ENCODE data around the gene CFLAR. TPM values are rescaled to one million over a fixed set of nuclear protein-coding genes. Genes with fewer than 3 reads are reported as not detected.

Gene CFLAR
- total and polyA plus RNA-seq, 9 of the 15 experiments (the other 6 are each of a cell fraction or from before 2014, with no cell fraction given): 27.5 to 102 (median 54.0) TPM

GRCh38 chr2:201223089-201224073, 107.4 kb downstream of the CFLAR start:
- Histone ChIP-seq H3K4me3 (no peak overlapping the region), H3K4me2 (ENCODE audit: insufficient read depth, low read length) (no peak overlapping the region), H2AFZ (ENCODE audit: low read depth, low read length) (0 out of 2 replicates have a peak overlapping the region, but pooled peaks have one; percentile 28), H3K36me3 (ENCODE audit: control insufficient read depth, insufficient read depth, low read length) (peaks cover 9% of the 10 kb centered on the region; the same call in 2 of the 3 replicates), H3K27ac (ENCODE audit: extremely low read depth, low read depth, low read length) (no peak overlapping the region; the same call in 2 of the 3 replicates), H3K9ac (ENCODE audit: insufficient read depth in 1 of 2, low read depth in 2 of 2, low read length in 2 of 2) (peak overlapping the region in 1 of 2 experiments; percentile 78; a peak in 1 of 4 replicates), H3K9me1 (ENCODE audit: control insufficient read depth, insufficient read depth, low read length) (no peaks in the 10 kb centered on the region), H3K4me1 (replicated peaks in 1 of 2; ENCODE audit: control insufficient read depth in 2 of 2, insufficient read depth in 2 of 2, low read length in 2 of 2) (peaks cover 17 to 23% of the 10 kb centered on the region in 2 experiments; a peak in 4 of 5 replicates), H3K79me2 (ENCODE audit: control insufficient read depth, insufficient read depth, low read length) (no peaks in the 10 kb centered on the region), H3K27me3 (ENCODE audit: control insufficient read depth in 2 of 2, insufficient read depth in 2 of 2, low read length in 2 of 2) (no peaks in the 10 kb centered on the region), H4K20me1 (replicated peaks; ENCODE audit: control insufficient read depth, insufficient read depth, low read length) (no peaks in the 10 kb centered on the region), H3K9me3 (replicated peaks; ENCODE audit: control insufficient read depth, insufficient read depth, low read depth, low read length) (no peaks in the 10 kb centered on the region)
- FAIRE-seq (peak; percentile 11), DNase-seq (ENCODE audit: extremely low read depth in 1 of 4, low spot score in 3 of 4) (peak in 1 of 4 experiments; percentile 22), ATAC-seq (peak; percentile 39)
- in situ Hi-C loops (cut with MboI) (loop anchor here (25.0 kb wide), 1 partner anchor 1261 kb away; the partner anchor contains the start of genes MAIP1 and TYW5), intact Hi-C loops (cut with micrococcal nuclease) (no loop called here)
- WGBS (ENCODE audit: insufficient coverage, low coverage, missing lambda C conversion rate): 10% methylated on average over 6 of the region's 8 CpGs
- ChIA-PET POLR2A (interaction anchor here (0.5 to 0.7 kb wide), 4 partner anchors 9 to 17 kb away, joined by 3 to 4 read pairs (median 4); no protein-coding TSS in a partner anchor), CTCF (ENCODE audit: low intra/inter-chr PET ratio) (no interaction called here)
- TF ChIP-seq ZBTB1 (CRISPR knock-in tag; IDR thresholded peaks at IDR 0.05; ENCODE audit: borderline replicate concordance, low read depth): no peak
- TF ChIP-seq, protein P1, sequence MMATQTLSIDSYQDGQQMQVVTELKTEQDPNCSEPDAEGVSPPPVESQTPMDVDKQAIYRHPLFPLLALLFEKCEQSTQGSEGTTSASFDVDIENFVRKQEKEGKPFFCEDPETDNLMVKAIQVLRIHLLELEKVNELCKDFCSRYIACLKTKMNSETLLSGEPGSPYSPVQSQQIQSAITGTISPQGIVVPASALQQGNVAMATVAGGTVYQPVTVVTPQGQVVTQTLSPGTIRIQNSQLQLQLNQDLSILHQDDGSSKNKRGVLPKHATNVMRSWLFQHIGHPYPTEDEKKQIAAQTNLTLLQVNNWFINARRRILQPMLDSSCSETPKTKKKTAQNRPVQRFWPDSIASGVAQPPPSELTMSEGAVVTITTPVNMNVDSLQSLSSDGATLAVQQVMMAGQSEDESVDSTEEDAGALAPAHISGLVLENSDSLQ (IDR thresholded peaks at IDR 0.05): peak; percentile 72
- BruUV-seq (replicated peaks): no TSS peak

Small RNAs within 50 kb of the gene (small RNA-seq; reads per million reads assigned to genes)
- gene AC007283.2 (not detected), gene MTND4LP13 (not detected), gene RNU6-1206P (not detected), gene RNU7-45P (not detected)

Other genes starting within 250 kb of the CFLAR start
Only the 7 nearest of the 8 such genes appear.
- gene PPIL3, start 227.1 kb upstream of the CFLAR start, total RNA-seq (2014; rRNA removed): 22.4 and 30.3 TPM in 2 replicates
- gene PPIL3, start 227.1 kb upstream of the CFLAR start, total RNA-seq (2014; rRNA removed; fragmentation: Illumina TruSeq; extraction: Trizol): 42.1 and 45.9 TPM in 2 replicates
- 38.6 and 40.5 TPM in 2 replicates for gene PPIL3, start 227.1 kb upstream of the CFLAR start, total RNA-seq (2015; rRNA removed; fragmentation: Illumina TruSeq; extraction: Trizol)
- gene PPIL3, start 227.1 kb upstream of the CFLAR start, total RNA-seq (2021): 24.3 and 26.5 TPM in 2 replicates
- 65.0 and 66.2 TPM in 2 replicates for gene PPIL3, start 227.1 kb upstream of the CFLAR start, polyA plus RNA-seq (2011; rRNA removed)
- gene PPIL3, start 227.1 kb upstream of the CFLAR start, polyA plus RNA-seq (2014; fragmentation: Illumina TruSeq; extraction: Trizol): 38.4 and 49.0 TPM in 2 replicates
- 10 to 100 TPM; 59.4 to 64.6 TPM for gene PPIL3, start 227.1 kb upstream of the CFLAR start, polyA plus RNA-seq (2014; fragmentation: Nextera tagmentation; extraction: Ambion mirVana)
- 41.9 and 51.8 TPM in 2 replicates for gene PPIL3, start 227.1 kb upstream of the CFLAR start, polyA plus RNA-seq (2014; rRNA removed)
- 26.7 and 29.4 TPM in 2 replicates for gene NIF3L1, start 226.8 kb upstream of the CFLAR start, total RNA-seq (2014; rRNA removed)
- 44.7 and 45.6 TPM in 2 replicates for gene NIF3L1, start 226.8 kb upstream of the CFLAR start, total RNA-seq (2014; rRNA removed; fragmentation: Illumina TruSeq; extraction: Trizol)
- gene NIF3L1, start 226.8 kb upstream of the CFLAR start, total RNA-seq (2015; rRNA removed; fragmentation: Illumina TruSeq; extraction: Trizol): 42.1 and 44.0 TPM in 2 replicates
- 28.1 and 33.3 TPM in 2 replicates for gene NIF3L1, start 226.8 kb upstream of the CFLAR start, total RNA-seq (2021)
- gene NIF3L1, start 226.8 kb upstream of the CFLAR start, polyA plus RNA-seq (2011; rRNA removed): 89.5 and 90.8 TPM in 2 replicates
- 51.2 and 64.4 TPM in 2 replicates for gene NIF3L1, start 226.8 kb upstream of the CFLAR start, polyA plus RNA-seq (2014; fragmentation: Illumina TruSeq; extraction: Trizol)
- 10 to 100 TPM; 79.3 to 80.0 TPM for gene NIF3L1, start 226.8 kb upstream of the CFLAR start, polyA plus RNA-seq (2014; fragmentation: Nextera tagmentation; extraction: Ambion mirVana)
- 44.5 and 50.5 TPM in 2 replicates for gene NIF3L1, start 226.8 kb upstream of the CFLAR start, polyA plus RNA-seq (2014; rRNA removed)
- gene ORC2, start 152.5 kb upstream of the CFLAR start, total RNA-seq (2014; rRNA removed): 15.4 and 16.6 TPM in 2 replicates
- gene ORC2, start 152.5 kb upstream of the CFLAR start, total RNA-seq (2014; rRNA removed; fragmentation: Illumina TruSeq; extraction: Trizol): 36.2 and 41.0 TPM in 2 replicates
- 28.1 and 30.9 TPM in 2 replicates for gene ORC2, start 152.5 kb upstream of the CFLAR start, total RNA-seq (2015; rRNA removed; fragmentation: Illumina TruSeq; extraction: Trizol)
- 41.1 and 42.3 TPM in 2 replicates for gene ORC2, start 152.5 kb upstream of the CFLAR start, total RNA-seq (2021)
- 14.9 and 19.0 TPM in 2 replicates for gene ORC2, start 152.5 kb upstream of the CFLAR start, polyA plus RNA-seq (2011; rRNA removed)
- gene ORC2, start 152.5 kb upstream of the CFLAR start, polyA plus RNA-seq (2014; fragmentation: Illumina TruSeq; extraction: Trizol): 24.2 and 25.8 TPM in 2 replicates
- 1 to 10 TPM; 5.6 to 9.7 TPM for gene ORC2, start 152.5 kb upstream of the CFLAR start, polyA plus RNA-seq (2014; fragmentation: Nextera tagmentation; extraction: Ambion mirVana)
- gene ORC2, start 152.5 kb upstream of the CFLAR start, polyA plus RNA-seq (2014; rRNA removed): 17.9 and 18.4 TPM in 2 replicates
- 5.4 TPM in 2 replicates for gene HYCC2, start 44.5 kb upstream of the CFLAR start, total RNA-seq (2014; rRNA removed)
- 15.6 and 16.9 TPM in 2 replicates for gene HYCC2, start 44.5 kb upstream of the CFLAR start, total RNA-seq (2014; rRNA removed; fragmentation: Illumina TruSeq; extraction: Trizol)
- 11.1 and 12.8 TPM in 2 replicates for gene HYCC2, start 44.5 kb upstream of the CFLAR start, total RNA-seq (2015; rRNA removed; fragmentation: Illumina TruSeq; extraction: Trizol)
- gene HYCC2, start 44.5 kb upstream of the CFLAR start, total RNA-seq (2021): 18.9 and 20.0 TPM in 2 replicates
- gene HYCC2, start 44.5 kb upstream of the CFLAR start, polyA plus RNA-seq (2011; rRNA removed): 12.2 and 14.9 TPM in 2 replicates
- gene HYCC2, start 44.5 kb upstream of the CFLAR start, polyA plus RNA-seq (2014; fragmentation: Illumina TruSeq; extraction: Trizol): 6.3 and 8.5 TPM in 2 replicates
- gene HYCC2, start 44.5 kb upstream of the CFLAR start, polyA plus RNA-seq (2014; fragmentation: Nextera tagmentation; extraction: Ambion mirVana): 1 to 10 TPM; 7.5 to 9.8 TPM
- 5.2 and 5.5 TPM in 2 replicates for gene HYCC2, start 44.5 kb upstream of the CFLAR start, polyA plus RNA-seq (2014; rRNA removed)
- gene NDUFB3, start 44.2 kb upstream of the CFLAR start, total RNA-seq (2014; rRNA removed): 116 and 156 TPM in 2 replicates
- gene NDUFB3, start 44.2 kb upstream of the CFLAR start, total RNA-seq (2014; rRNA removed; fragmentation: Illumina TruSeq; extraction: Trizol): 202 and 209 TPM in 2 replicates
- 138 and 152 TPM in 2 replicates for gene NDUFB3, start 44.2 kb upstream of the CFLAR start, total RNA-seq (2015; rRNA removed; fragmentation: Illumina TruSeq; extraction: Trizol)
- gene NDUFB3, start 44.2 kb upstream of the CFLAR start, total RNA-seq (2021): 127 and 142 TPM in 2 replicates
- 121 and 152 TPM in 2 replicates for gene NDUFB3, start 44.2 kb upstream of the CFLAR start, polyA plus RNA-seq (2011; rRNA removed)
- gene NDUFB3, start 44.2 kb upstream of the CFLAR start, polyA plus RNA-seq (2014; fragmentation: Illumina TruSeq; extraction: Trizol): 126 and 130 TPM in 2 replicates
- gene NDUFB3, start 44.2 kb upstream of the CFLAR start, polyA plus RNA-seq (2014; fragmentation: Nextera tagmentation; extraction: Ambion mirVana): 100 to 1,000 TPM; 679 to 786 TPM
- 230 and 235 TPM in 2 replicates for gene NDUFB3, start 44.2 kb upstream of the CFLAR start, polyA plus RNA-seq (2014; rRNA removed)
- 10.8 TPM in 2 replicates for gene CASP10, start 67.0 kb downstream of the CFLAR start, total RNA-seq (2014; rRNA removed)
- 17.4 and 19.7 TPM in 2 replicates for gene CASP10, start 67.0 kb downstream of the CFLAR start, total RNA-seq (2014; rRNA removed; fragmentation: Illumina TruSeq; extraction: Trizol)
- 10.7 and 12.6 TPM in 2 replicates for gene CASP10, start 67.0 kb downstream of the CFLAR start, total RNA-seq (2015; rRNA removed; fragmentation: Illumina TruSeq; extraction: Trizol)
- gene CASP10, start 67.0 kb downstream of the CFLAR start, total RNA-seq (2021): 12.1 and 12.2 TPM in 2 replicates
- 20.4 and 21.9 TPM in 2 replicates for gene CASP10, start 67.0 kb downstream of the CFLAR start, polyA plus RNA-seq (2011; rRNA removed)
- gene CASP10, start 67.0 kb downstream of the CFLAR start, polyA plus RNA-seq (2014; fragmentation: Illumina TruSeq; extraction: Trizol): 9.9 and 10.6 TPM in 2 replicates
- 1 to 10 TPM; 7.1 to 7.2 TPM for gene CASP10, start 67.0 kb downstream of the CFLAR start, polyA plus RNA-seq (2014; fragmentation: Nextera tagmentation; extraction: Ambion mirVana)
- 8.0 and 9.9 TPM in 2 replicates for gene CASP10, start 67.0 kb downstream of the CFLAR start, polyA plus RNA-seq (2014; rRNA removed)
- 20.9 and 23.2 TPM in 2 replicates for gene CASP8, start 144.4 kb downstream of the CFLAR start, total RNA-seq (2014; rRNA removed)
- gene CASP8, start 144.4 kb downstream of the CFLAR start, total RNA-seq (2014; rRNA removed; fragmentation: Illumina TruSeq; extraction: Trizol): 27.7 and 32.8 TPM in 2 replicates
- 27.7 and 31.4 TPM in 2 replicates for gene CASP8, start 144.4 kb downstream of the CFLAR start, total RNA-seq (2015; rRNA removed; fragmentation: Illumina TruSeq; extraction: Trizol)
- gene CASP8, start 144.4 kb downstream of the CFLAR start, total RNA-seq (2021): 17.9 and 21.6 TPM in 2 replicates
- gene CASP8, start 144.4 kb downstream of the CFLAR start, polyA plus RNA-seq (2011; rRNA removed): 15.1 and 16.6 TPM in 2 replicates
- 20.7 and 24.8 TPM in 2 replicates for gene CASP8, start 144.4 kb downstream of the CFLAR start, polyA plus RNA-seq (2014; fragmentation: Illumina TruSeq; extraction: Trizol)
- 10 to 100 TPM; 10.2 to 19.3 TPM for gene CASP8, start 144.4 kb downstream of the CFLAR start, polyA plus RNA-seq (2014; fragmentation: Nextera tagmentation; extraction: Ambion mirVana)
- 15.5 and 19.4 TPM in 2 replicates for gene CASP8, start 144.4 kb downstream of the CFLAR start, polyA plus RNA-seq (2014; rRNA removed)

Data from K562 (cell line).